Neural cell (in vitro differentiated cells): Measurements from ENCODE around the gene GABPB1. TPM values are rescaled to one million over a fixed set of nuclear protein-coding genes. Genes with fewer than 3 reads are reported as not detected.

Source experiments
- H2AFZ ChIP-seq: fragments of 200-600, 300-800 bp; sonication (generic), shearing (Covaris generic); 2 replicates; pipeline ENCODE4 v1.6.0; 2014; ENCODE audit warnings: low read depth, mild to moderate bottlenecking, antibody characterized with exemption, low read length, moderate library complexity
- H3F3A ChIP-seq: fragments of 200-600 bp; shearing (Covaris generic); 2 replicates; pipeline ENCODE4 v1.6.1; 2016; ENCODE audit warnings: mild to moderate bottlenecking, moderate library complexity, mixed read lengths, antibody characterized with exemption, low read length; ENCODE audit not compliant: insufficient read depth, poor library complexity, severe bottlenecking
- H3K27ac ChIP-seq: fragments of 200-600, 300-800 bp; sonication (generic), shearing (Covaris generic); 2 replicates; pipeline ENCODE4 v1.5.1; 2014; ENCODE audit warnings: mild to moderate bottlenecking, low read length, moderate library complexity
- H3K27me3 ChIP-seq: fragments of 300-800, 200-600 bp; sonication (generic), shearing (Covaris generic); 2 replicates; pipeline ENCODE4 v1.6.0; 2014; ENCODE audit warnings: mild to moderate bottlenecking, low read depth, low read length, moderate library complexity; ENCODE audit not compliant: insufficient read depth
- H3K36me3 ChIP-seq: fragments of 300-800, 200-600 bp; sonication (generic), shearing (Covaris generic); 2 replicates; pipeline ENCODE4 v1.5.1; 2014; ENCODE audit warnings: mild to moderate bottlenecking, antibody characterized with exemption, low read length, moderate library complexity; ENCODE audit not compliant: insufficient read depth
- H3K4me2 ChIP-seq: fragments of 300-800, 200-600 bp; sonication (generic), shearing (Covaris generic); 2 replicates; pipeline ENCODE4 v1.6.0; 2014; ENCODE audit warnings: mild to moderate bottlenecking, low read length
- H3K4me3 ChIP-seq: fragments of 300-800, 200-600 bp; sonication (generic), shearing (Covaris generic); 2 replicates; pipeline ENCODE4 v1.5.1; 2014; ENCODE audit warnings: mild to moderate bottlenecking, low read length, moderate library complexity
- H3K79me2 ChIP-seq: fragments of 200-600 bp; shearing (Covaris generic); replicated peaks from 2 replicates; pipeline ENCODE4 v1.6.0; 2014; ENCODE audit warnings: mild to moderate bottlenecking, low read length, moderate library complexity; ENCODE audit not compliant: insufficient read depth
- H3K9ac ChIP-seq: fragments of 300-800, 200-600 bp; sonication (generic), shearing (Covaris generic); 2 replicates; pipeline ENCODE4 v1.6.1; 2016; ENCODE audit warnings: mild to moderate bottlenecking, low read length, mixed read lengths
- H3K9me2 ChIP-seq: fragments of 200-600 bp; shearing (Covaris generic); 2 replicates; pipeline ENCODE4 v1.6.1; 2016; ENCODE audit warnings: mild to moderate bottlenecking, low read length, mixed read lengths; ENCODE audit not compliant: insufficient read depth
- H3K9me3 ChIP-seq: fragments of 200-600, 300-800 bp; sonication (generic), shearing (Covaris generic); 2 replicates; pipeline ENCODE4 v1.6.1; 2016; ENCODE audit warnings: mild to moderate bottlenecking, mixed run types, low read length, moderate library complexity, mixed read lengths
- H4K20me1 ChIP-seq: fragments of 200-600 bp; shearing (Covaris generic); 2 replicates; pipeline ENCODE4 v1.6.1; 2016; ENCODE audit warnings: mild to moderate bottlenecking, mixed run types; ENCODE audit not compliant: insufficient read depth
- EP300 ChIP-seq: fragments of 450-650 bp; conservative IDR thresholded peaks from 2 replicates; pipeline ENCODE4 v1.6.1; 2014; ENCODE audit warnings: antibody characterized with exemption, mild to moderate bottlenecking, moderate library complexity; ENCODE audit not compliant: poor library complexity, severe bottlenecking
- EZH2 ChIP-seq: fragments of 200-600, 300-800 bp; shearing (Covaris generic), sonication (generic); IDR thresholded peaks from 2 replicates; pipeline ENCODE4 v1.6.1; 2014; ENCODE audit warnings: antibody characterized with exemption, low read length, borderline replicate concordance, mild to moderate bottlenecking; ENCODE audit not compliant: insufficient read depth, poor library complexity, severe bottlenecking
- MXI1 ChIP-seq: fragments of 450-650 bp; conservative IDR thresholded peaks from 2 replicates; pipeline ENCODE4 v1.6.1; 2014; ENCODE audit warnings: antibody characterized with exemption, mild to moderate bottlenecking; ENCODE audit not compliant: poor library complexity, severe bottlenecking
- POLR2AphosphoS5 ChIP-seq: IDR thresholded peaks from 2 replicates; pipeline ENCODE4 v1.6.1; 2012
- RAD21 ChIP-seq: fragments of 450-650 bp; conservative IDR thresholded peaks from 2 replicates; pipeline ENCODE4 v1.6.1; 2014; ENCODE audit warnings: antibody characterized with exemption, mild to moderate bottlenecking, moderate library complexity
- SMC3 ChIP-seq: fragments of 450-650 bp; conservative IDR thresholded peaks from 2 replicates; pipeline ENCODE4 v1.6.1; 2014; ENCODE audit warnings: antibody characterized with exemption, mild to moderate bottlenecking, moderate library complexity; ENCODE audit not compliant: poor library complexity
- TAF1 ChIP-seq: IDR thresholded peaks from 2 replicates; pipeline ENCODE4 v1.6.1; 2012; ENCODE audit warnings: low read depth
- polyA plus RNA-seq: library from polyadenylated mRNA; depleted of rRNA; stranded (reverse); fragments of >200 nt; gene quantifications from 2 replicates; pipeline ENCODE4 v1.2.3, GENCODE V29; 2014
- TF ChIP-seq, protein P1 (sequence below): fragments of 450-650 bp; IDR thresholded peaks from 2 replicates; pipeline ENCODE4 v1.5.1; 2014; ENCODE audit warnings: antibody characterized with exemption, mild to moderate bottlenecking, moderate library complexity; ENCODE audit not compliant: poor library complexity, severe bottlenecking
- TF ChIP-seq, protein P2 (sequence below): IDR thresholded peaks from 2 replicates; pipeline ENCODE4 v1.6.1; 2012; ENCODE audit warnings: borderline replicate concordance

Gene GABPB1
- polyA plus RNA-seq, 1 donor from 2014 or later, result 34.1 TPM

DNA sequence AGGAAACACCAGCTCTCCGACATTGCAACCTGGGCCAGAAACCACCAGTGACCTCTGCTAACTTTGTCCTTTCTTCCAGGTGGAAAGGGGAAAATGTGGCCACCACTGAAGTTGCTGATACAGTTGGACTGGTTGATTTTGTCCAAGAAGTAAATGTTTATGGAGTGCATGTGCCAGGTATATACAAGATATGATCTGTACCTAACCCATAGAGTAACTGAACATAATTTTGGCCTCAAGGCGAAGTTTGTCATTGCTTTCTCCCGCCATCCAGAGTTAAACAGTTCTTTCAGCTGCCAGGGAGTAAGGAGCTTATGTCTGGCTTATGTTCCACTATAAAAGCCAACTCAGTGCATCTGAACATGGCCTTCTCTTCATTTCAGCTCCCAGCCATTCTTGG, 126.1 kb downstream of the GABPB1 start:
- no peak overlapping the region for H2AFZ ChIP-seq
- no peak overlapping the region for H3K4me2 ChIP-seq
- no peak overlapping the region for H3K4me3 ChIP-seq
- no peaks in the 10 kb centered on the region for H4K20me1 ChIP-seq
- TF ChIP-seq, protein P1, sequence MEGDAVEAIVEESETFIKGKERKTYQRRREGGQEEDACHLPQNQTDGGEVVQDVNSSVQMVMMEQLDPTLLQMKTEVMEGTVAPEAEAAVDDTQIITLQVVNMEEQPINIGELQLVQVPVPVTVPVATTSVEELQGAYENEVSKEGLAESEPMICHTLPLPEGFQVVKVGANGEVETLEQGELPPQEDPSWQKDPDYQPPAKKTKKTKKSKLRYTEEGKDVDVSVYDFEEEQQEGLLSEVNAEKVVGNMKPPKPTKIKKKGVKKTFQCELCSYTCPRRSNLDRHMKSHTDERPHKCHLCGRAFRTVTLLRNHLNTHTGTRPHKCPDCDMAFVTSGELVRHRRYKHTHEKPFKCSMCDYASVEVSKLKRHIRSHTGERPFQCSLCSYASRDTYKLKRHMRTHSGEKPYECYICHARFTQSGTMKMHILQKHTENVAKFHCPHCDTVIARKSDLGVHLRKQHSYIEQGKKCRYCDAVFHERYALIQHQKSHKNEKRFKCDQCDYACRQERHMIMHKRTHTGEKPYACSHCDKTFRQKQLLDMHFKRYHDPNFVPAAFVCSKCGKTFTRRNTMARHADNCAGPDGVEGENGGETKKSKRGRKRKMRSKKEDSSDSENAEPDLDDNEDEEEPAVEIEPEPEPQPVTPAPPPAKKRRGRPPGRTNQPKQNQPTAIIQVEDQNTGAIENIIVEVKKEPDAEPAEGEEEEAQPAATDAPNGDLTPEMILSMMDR, result no peak
- TF ChIP-seq RAD21 (no peak), POLR2AphosphoS5 (no peak), EP300 (no peak), TAF1 (no peak), SMC3 (no peak), EZH2 (no peak), MXI1 (no peak)
- TF ChIP-seq, protein P2, sequence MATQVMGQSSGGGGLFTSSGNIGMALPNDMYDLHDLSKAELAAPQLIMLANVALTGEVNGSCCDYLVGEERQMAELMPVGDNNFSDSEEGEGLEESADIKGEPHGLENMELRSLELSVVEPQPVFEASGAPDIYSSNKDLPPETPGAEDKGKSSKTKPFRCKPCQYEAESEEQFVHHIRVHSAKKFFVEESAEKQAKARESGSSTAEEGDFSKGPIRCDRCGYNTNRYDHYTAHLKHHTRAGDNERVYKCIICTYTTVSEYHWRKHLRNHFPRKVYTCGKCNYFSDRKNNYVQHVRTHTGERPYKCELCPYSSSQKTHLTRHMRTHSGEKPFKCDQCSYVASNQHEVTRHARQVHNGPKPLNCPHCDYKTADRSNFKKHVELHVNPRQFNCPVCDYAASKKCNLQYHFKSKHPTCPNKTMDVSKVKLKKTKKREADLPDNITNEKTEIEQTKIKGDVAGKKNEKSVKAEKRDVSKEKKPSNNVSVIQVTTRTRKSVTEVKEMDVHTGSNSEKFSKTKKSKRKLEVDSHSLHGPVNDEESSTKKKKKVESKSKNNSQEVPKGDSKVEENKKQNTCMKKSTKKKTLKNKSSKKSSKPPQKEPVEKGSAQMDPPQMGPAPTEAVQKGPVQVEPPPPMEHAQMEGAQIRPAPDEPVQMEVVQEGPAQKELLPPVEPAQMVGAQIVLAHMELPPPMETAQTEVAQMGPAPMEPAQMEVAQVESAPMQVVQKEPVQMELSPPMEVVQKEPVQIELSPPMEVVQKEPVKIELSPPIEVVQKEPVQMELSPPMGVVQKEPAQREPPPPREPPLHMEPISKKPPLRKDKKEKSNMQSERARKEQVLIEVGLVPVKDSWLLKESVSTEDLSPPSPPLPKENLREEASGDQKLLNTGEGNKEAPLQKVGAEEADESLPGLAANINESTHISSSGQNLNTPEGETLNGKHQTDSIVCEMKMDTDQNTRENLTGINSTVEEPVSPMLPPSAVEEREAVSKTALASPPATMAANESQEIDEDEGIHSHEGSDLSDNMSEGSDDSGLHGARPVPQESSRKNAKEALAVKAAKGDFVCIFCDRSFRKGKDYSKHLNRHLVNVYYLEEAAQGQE, result no peak
- H3F3A ChIP-seq, result no peaks in the 10 kb centered on the region
- no peaks in the 10 kb centered on the region for H3K9me2 ChIP-seq
- no peaks in the 10 kb centered on the region for H3K79me2 ChIP-seq
- no peak overlapping the region for H3K9ac ChIP-seq
- no peaks in the 10 kb centered on the region for H3K9me3 ChIP-seq
- no peaks in the 10 kb centered on the region for H3K36me3 ChIP-seq
- no peaks in the 10 kb centered on the region for H3K27me3 ChIP-seq
- no peak overlapping the region for H3K27ac ChIP-seq

DNA sequence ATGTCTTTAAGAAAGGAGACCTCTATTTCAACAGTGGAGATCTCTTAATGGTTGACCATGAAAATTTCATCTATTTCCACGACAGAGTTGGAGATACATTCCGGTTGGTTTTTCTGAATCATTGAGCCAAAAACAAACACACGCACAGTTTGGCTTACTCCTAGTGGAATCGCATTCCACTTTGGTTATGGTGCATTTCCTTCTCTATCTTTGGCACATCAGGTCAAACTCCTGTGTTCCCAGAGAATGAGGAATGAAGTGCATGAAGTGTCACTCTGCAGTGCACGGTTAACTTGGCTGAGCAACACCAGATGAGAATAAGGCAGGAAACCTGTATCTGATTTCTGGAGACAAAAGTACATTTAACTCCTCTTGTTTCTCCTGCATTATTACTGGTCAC, 127.9 kb downstream of the GABPB1 start:
- no peak overlapping the region for H3K9ac ChIP-seq
- no peaks in the 10 kb centered on the region for H3K9me3 ChIP-seq
- no peak overlapping the region for H3K27ac ChIP-seq
- no peaks in the 10 kb centered on the region for H3F3A ChIP-seq
- no peaks in the 10 kb centered on the region for H4K20me1 ChIP-seq
- TF ChIP-seq RAD21, result no peak
- no peaks in the 10 kb centered on the region for H3K9me2 ChIP-seq
- H2AFZ ChIP-seq, result no peak overlapping the region
- no peak overlapping the region for H3K4me2 ChIP-seq
- H3K36me3 ChIP-seq, result no peaks in the 10 kb centered on the region
- no peak overlapping the region for H3K4me3 ChIP-seq
- no peaks in the 10 kb centered on the region for H3K27me3 ChIP-seq
- H3K79me2 ChIP-seq, result no peaks in the 10 kb centered on the region

DNA sequence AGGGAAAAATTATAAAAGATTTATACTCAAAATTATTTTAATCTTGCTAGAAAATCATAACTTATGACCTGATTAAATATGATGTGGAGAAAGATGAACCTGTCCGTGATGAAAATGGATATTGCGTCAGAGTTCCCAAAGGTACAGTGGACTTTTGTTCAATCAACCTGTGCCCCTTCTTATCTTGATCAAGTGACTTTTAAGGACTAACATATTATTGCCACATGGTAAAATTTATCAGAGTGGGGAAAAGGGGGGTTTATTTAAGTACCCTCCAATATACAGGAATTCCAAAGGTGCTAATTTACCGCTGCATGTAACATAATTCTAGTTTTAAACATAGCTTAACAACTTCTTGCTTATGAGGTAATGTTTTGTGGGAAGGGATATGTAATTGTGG, 129.1 kb downstream of the GABPB1 start:
- Histone ChIP-seq H3K9me2 (no peaks in the 10 kb centered on the region), H3K9ac (no peak overlapping the region), H3K27me3 (no peaks in the 10 kb centered on the region), H3K4me2 (no peak overlapping the region), H3F3A (no peaks in the 10 kb centered on the region), H3K36me3 (no peaks in the 10 kb centered on the region), H3K27ac (no peak overlapping the region), H3K79me2 (no peaks in the 10 kb centered on the region), H4K20me1 (no peaks in the 10 kb centered on the region), H3K4me3 (no peak overlapping the region), H2AFZ (no peak overlapping the region), H3K9me3 (no peaks in the 10 kb centered on the region)
- TF ChIP-seq, protein P1, result no peak
- TF ChIP-seq MXI1 (no peak), RAD21 (no peak), SMC3 (no peak), EZH2 (no peak), EP300 (no peak), POLR2AphosphoS5 (no peak), TAF1 (no peak)
- TF ChIP-seq, protein P2, result no peak
